K562 (cell line): ENCODE data around the gene SLC48A1. TPM values are rescaled to one million over a fixed set of nuclear protein-coding genes. Genes with fewer than 3 reads are reported as not detected.

Source experiments
- ATAC-seq: fragments of 200-7000 bp; cut with Tn5 transposase; 3 replicates; pipeline ENCODE4 v1.9.1; 2020; ENCODE audit warnings: moderate library complexity
- BruUV-seq: library from RNA; stranded (reverse); fragments of 400-500 nt; replicated peaks from 2 replicates; lab custom pipeline; 2021; lab: Mats Ljungman, UMichigan
- CTCF ChIA-PET: fragments of 300-600 bp; formaldehyde crosslinking; extraction: SDS; loops from one replicate; lab custom pipeline; 2021; ENCODE audit warnings: low intra/inter-chr PET ratio; lab: Yijun Ruan, JAX
- POLR2A ChIA-PET: fragments of 300-600, 350-650 bp; sonication (Branson Sonifier 250); formaldehyde crosslinking; extraction: SDS; loops from one replicate; lab custom pipeline; 2021; ENCODE audit warnings: antibody characterized with exemption, inconsistent platforms; lab: Yijun Ruan, JAX
- DNase-seq, 4 experiments: peaks; one replicate each; pipeline versions ENCODE4 v3.0.0 to v3.0.0-alpha.2; 2011 to 2018; ENCODE audit warnings: low spot score in 3 of 4, mixed read lengths in 3 of 4; ENCODE audit errors: extremely low read depth in 1 of 4
- FAIRE-seq: peaks from 2 replicates; lab custom pipeline; 2011; peaks lifted over from hg19 to GRCh38; lab: Jason Lieb, UNC
- H2AFZ ChIP-seq: 2 replicates; pipeline ENCODE4 v1.6.0; 2011; ENCODE audit warnings: low read depth, low read length, control low read depth, inconsistent platforms
- H3K27ac ChIP-seq: fragments of 200-600 bp; 3 replicates; pipeline ENCODE4 v1.8.0; 2011; ENCODE audit warnings: low read depth, mild to moderate bottlenecking, control low read depth, inconsistent platforms, low read length, moderate library complexity, mixed read lengths; ENCODE audit errors: extremely low read depth
- H3K27me3 ChIP-seq, 2 experiments: fragments of 300-600 bp in 1 of 2; 2 replicates in 1 of 2; 3 replicates in 1 of 2; pipeline versions ENCODE4 v1.6.0 to v1.8.0; 2011; ENCODE audit warnings: inconsistent platforms in 2 of 2, low read length in 2 of 2, mild to moderate bottlenecking in 1 of 2, mixed read lengths in 1 of 2, moderate library complexity in 1 of 2; ENCODE audit not compliant: control insufficient read depth in 2 of 2, insufficient read depth in 2 of 2
- H3K36me3 ChIP-seq: fragments of 300-600 bp; 3 replicates; pipeline ENCODE4 v1.8.0; 2011; ENCODE audit warnings: mild to moderate bottlenecking, low read length, inconsistent platforms; ENCODE audit not compliant: control insufficient read depth, insufficient read depth
- H3K4me1 ChIP-seq, 2 experiments: fragments of 200-600 bp in 1 of 2; replicated peaks in 1 of 2; 2 replicates in 1 of 2; 3 replicates in 1 of 2; pipeline versions ENCODE4 v1.5.1 to v1.8.0; 2011; ENCODE audit warnings: inconsistent platforms in 2 of 2, low read length in 2 of 2, mild to moderate bottlenecking in 1 of 2, mixed read lengths in 1 of 2, moderate library complexity in 1 of 2; ENCODE audit not compliant: control insufficient read depth in 2 of 2, insufficient read depth in 2 of 2
- H3K4me2 ChIP-seq: 2 replicates; pipeline ENCODE4 v1.6.1; 2011; ENCODE audit warnings: low read length, control low read depth, inconsistent platforms, mixed read lengths; ENCODE audit not compliant: insufficient read depth
- H3K4me3 ChIP-seq: fragments of 200-600 bp; sonication (generic), shearing (Covaris generic); 2 replicates; pipeline ENCODE4 v1.5.1; 2016; ENCODE audit warnings: control low read depth, inconsistent platforms
- H3K79me2 ChIP-seq: fragments of 200-600 bp; 3 replicates; pipeline ENCODE4 v1.8.0; 2011; ENCODE audit warnings: low read length, inconsistent platforms; ENCODE audit not compliant: control insufficient read depth, insufficient read depth
- H3K9ac ChIP-seq, 2 experiments: 2 replicates each; pipeline versions ENCODE4 v1.6.0 to v1.6.1; 2011; ENCODE audit warnings: low read depth in 2 of 2, low read length in 2 of 2, control low read depth in 1 of 2, inconsistent platforms in 1 of 2, mild to moderate bottlenecking in 1 of 2, mixed read lengths in 1 of 2; ENCODE audit not compliant: insufficient read depth in 1 of 2
- H3K9me1 ChIP-seq: one replicate; pipeline ENCODE4 v1.6.0; 2011; ENCODE audit warnings: inconsistent platforms, mild to moderate bottlenecking, low read length, moderate library complexity; ENCODE audit not compliant: control insufficient read depth, insufficient read depth
- H3K9me3 ChIP-seq: replicated peaks from 2 replicates; pipeline ENCODE4 v1.5.1; 2011; ENCODE audit warnings: low read depth, low read length, inconsistent platforms; ENCODE audit not compliant: control insufficient read depth, insufficient read depth
- H4K20me1 ChIP-seq: replicated peaks from 2 replicates; pipeline ENCODE4 v1.6.1; 2011; ENCODE audit warnings: low read length, inconsistent platforms, mixed read lengths; ENCODE audit not compliant: control insufficient read depth, insufficient read depth
- CCNT2 ChIP-seq: IDR thresholded peaks from 2 replicates; pipeline ENCODE4 v1.6.1; 2011; ENCODE audit warnings: borderline replicate concordance, low read depth, mild to moderate bottlenecking, moderate library complexity, mixed read lengths, low read length; ENCODE audit not compliant: insufficient read length; ENCODE audit errors: extremely low read depth
- KLF6 ChIP-seq: fragments of 250-450 bp; sonication (Bioruptor Pico); IDR thresholded peaks from 2 replicates; pipeline ENCODE4 v1.4.0; 2020; ENCODE audit warnings: mild to moderate bottlenecking, moderate library complexity, borderline replicate concordance
- POLR2G ChIP-seq: fragments of 200-400 bp; formaldehyde crosslinking; IDR thresholded peaks from 2 replicates; pipeline ENCODE4 v1.6.1; 2017; ENCODE audit warnings: low read depth, mild to moderate bottlenecking, antibody characterized with exemption, low read length, moderate library complexity
- RBM25 ChIP-seq: fragments of 200-400 bp; formaldehyde crosslinking; IDR thresholded peaks from 2 replicates; pipeline ENCODE4 v1.6.1; 2018; ENCODE audit warnings: low read length, low read depth, moderate library complexity; ENCODE audit not compliant: severe bottlenecking
- ZBTB7A ChIP-seq: IDR thresholded peaks from 2 replicates; pipeline ENCODE4 v1.6.1; 2011; ENCODE audit warnings: low read depth, mild to moderate bottlenecking, low read length, moderate library complexity, borderline replicate concordance; ENCODE audit not compliant: control insufficient read depth
- WGBS: fragments of 100-300 bp; shearing (Covaris generic); methylation state at CpG from one replicate; pipeline ENCODE4 v1.1.6; 2016; ENCODE audit warnings: low coverage, mixed read lengths; ENCODE audit not compliant: insufficient coverage; ENCODE audit errors: missing lambda C conversion rate; 5-methylcytosine and 5-hydroxymethylcytosine counted together
- in situ Hi-C: fragments of 300-500 bp; cut with MboI; formaldehyde crosslinking; loops from 4 replicates; pipeline ENCODE4 v1.15.0; 2018; ENCODE audit warnings: inconsistent platforms, mixed read lengths
- intact Hi-C: fragments of 100-400 bp; cut with micrococcal nuclease; formaldehyde crosslinking; loops from 2 replicates; pipeline ENCODE4 v1.14.2; 2022
- polyA plus RNA-seq, 8 experiments: library from polyadenylated mRNA; depleted of rRNA in 4 of 8; stranded (reverse) in 5 of 8; unstranded in 3 of 8; fragments of >200 nt; fragmentation: Nextera tagmentation in 2 of 8; fragmentation: Illumina TruSeq in 1 of 8; extraction: Ambion mirVana in 2 of 8; extraction: Trizol in 1 of 8; gene quantifications; 2 replicates each; pipeline versions ENCODE4 v1.2.1 to v1.2.3, GENCODE V29; 2011 to 2014; ENCODE audit warnings: inconsistent platforms in 1 of 8, missing spikeins in 1 of 8
- total RNA-seq, 7 experiments: library from RNA; depleted of rRNA in 6 of 7; stranded (reverse); fragments of >200 nt in 6 of 7; fragmentation: Illumina TruSeq in 2 of 7; extraction: Trizol in 2 of 7; gene quantifications; 2 replicates each; pipeline versions ENCODE4 v1.2.1 to v1.2.3, GENCODE V29; 2011 to 2021; ENCODE audit warnings: low replicate concordance in 1 of 7

Gene SLC48A1
- total and polyA plus RNA-seq, 9 of the 15 experiments (the other 6 are each of a cell fraction or from before 2014, with no cell fraction given) = 10.7 to 37.5 (median 18.7) TPM

GRCh38 chr12:47802312-47802711, 29.3 kb downstream of the SLC48A1 start (continued):
- TF ChIP-seq ZBTB7A (peak; percentile 36; the same call in 1 of the 2 replicates), KLF6 (CRISPR knock-in tag) (no peak), CCNT2 (no peak)

- Histone ChIP-seq H4K20me1 (peaks cover 9% of the 10 kb centered on the region; the same call in 1 of the 2 replicates), H2AFZ (no peak overlapping the region), H3K36me3 (peaks cover 82% of the 10 kb centered on the region; the same call in 2 of the 3 replicates), H3K9ac (peak overlapping the region in 1 of 2 experiments; percentile 74; a peak in 2 of 4 replicates), H3K4me1 (peaks cover 15 to 54% of the 10 kb centered on the region in 2 experiments), H3K9me3 (no peaks in the 10 kb centered on the region), H3K4me3 (no peak overlapping the region), H3K4me2 (no peak overlapping the region), H3K79me2 (peaks cover 94% of the 10 kb centered on the region), H3K27me3 (no peaks in the 10 kb centered on the region), H3K27ac (no peak overlapping the region), H3K9me1 (peaks cover 5% of the 10 kb centered on the region)
- ATAC-seq (no peak), DNase-seq (no peak), FAIRE-seq (peak; percentile 15)
- no peak for TF ChIP-seq RBM25
- 0 out of 2 replicates have a peak, but pooled peaks have one; percentile 11 for TF ChIP-seq POLR2G
- 71% methylated on average over 10 of the region's 12 CpGs for WGBS
- ChIA-PET CTCF (no interaction called here), POLR2A (no interaction called here)
- intact Hi-C loops (no loop called here), in situ Hi-C loops (no loop called here)
- BruUV-seq = no TSS peak
These were observed 30.3 kb downstream of the SLC48A1 start for GRCh38 chr12:47803191-47803875.
